Fibroblast of lung (primary cell): ENCODE measurements around the gene DUSP16. TPM values are rescaled to one million over a fixed set of nuclear protein-coding genes. Genes with fewer than 3 reads are reported as not detected.

ENCODE experiments used
- DNase-seq, 2 donors: peaks; one replicate each; pipeline versions ENCODE4 v3.0.0 to v3.0.0-alpha.2; 2010; ENCODE audit warnings: low read depth in 2 of 2
- H2AFZ ChIP-seq: 2 replicates; pipeline ENCODE4 v1.5.1; 2012; ENCODE audit warnings: low read length, control low read depth, inconsistent platforms
- H3K27ac ChIP-seq: 2 replicates; pipeline ENCODE4 v1.5.1; 2011; ENCODE audit warnings: low read length, control low read depth; ENCODE audit not compliant: insufficient read depth
- H3K27me3 ChIP-seq: 2 replicates; pipeline ENCODE4 v1.5.1; 2011; ENCODE audit warnings: mild to moderate bottlenecking, low read length; ENCODE audit not compliant: control insufficient read depth, insufficient read depth
- H3K36me3 ChIP-seq: 2 replicates; pipeline ENCODE4 v1.5.1; 2011; ENCODE audit warnings: low read length; ENCODE audit not compliant: control insufficient read depth, insufficient read depth
- H3K4me1 ChIP-seq: 2 replicates; pipeline ENCODE4 v1.5.1; 2011; ENCODE audit warnings: low read length; ENCODE audit not compliant: control insufficient read depth, insufficient read depth; ENCODE audit errors: extremely low read depth
- H3K4me2 ChIP-seq: 2 replicates; pipeline ENCODE4 v1.5.1; 2011; ENCODE audit warnings: low read length, control low read depth; ENCODE audit not compliant: insufficient read depth; ENCODE audit errors: extremely low read depth
- H3K4me3 ChIP-seq, 4 experiments: fragments of 200-600 bp in 1 of 4; sonication (generic) in 1 of 4; replicated peaks in 1 of 4; 2 replicates each; pipeline ENCODE4 v1.5.1; 2011 to 2016; ENCODE audit warnings: low read length in 4 of 4, low read depth in 3 of 4, mild to moderate bottlenecking in 3 of 4, control low read depth in 2 of 4, inconsistent platforms in 1 of 4, mixed read lengths in 1 of 4; ENCODE audit not compliant: insufficient read depth in 1 of 4; ENCODE audit errors: control extremely low read depth in 1 of 4
- H3K79me2 ChIP-seq: 2 replicates; pipeline ENCODE4 v1.5.1; 2012; ENCODE audit warnings: mild to moderate bottlenecking, low read length, inconsistent platforms; ENCODE audit not compliant: control insufficient read depth, insufficient read depth
- H3K9ac ChIP-seq: 2 replicates; pipeline ENCODE4 v1.5.1; 2011; ENCODE audit warnings: mild to moderate bottlenecking, low read length, control low read depth; ENCODE audit not compliant: insufficient read depth
- H3K9me3 ChIP-seq: 2 replicates; pipeline ENCODE4 v1.5.1; 2012; ENCODE audit warnings: low read depth, low read length; ENCODE audit not compliant: control insufficient read depth, insufficient read depth
- H4K20me1 ChIP-seq: 2 replicates; pipeline ENCODE4 v1.5.1; 2011; ENCODE audit warnings: low read length; ENCODE audit not compliant: control insufficient read depth, insufficient read depth; ENCODE audit errors: extremely low read depth
- EZH2 ChIP-seq: IDR thresholded peaks from 2 replicates; pipeline ENCODE4 v1.5.1; 2012; ENCODE audit warnings: low read length, control low read depth, mild to moderate bottlenecking; ENCODE audit errors: missing control alignments
- polyA plus RNA-seq, 2 donors: library from polyadenylated mRNA; depleted of rRNA in 1 of 2; stranded (reverse) in 1 of 2; unstranded in 1 of 2; fragments of >200 nt; gene quantifications; 2 replicates each; pipeline ENCODE4 v1.2.1, GENCODE V29; 2011 to 2012; ENCODE audit warnings: missing spikeins in 1 of 2
- total RNA-seq: library from RNA; depleted of rRNA; stranded (reverse); fragments of >200 nt; gene quantifications from 2 replicates; pipeline ENCODE4 v1.2.1, GENCODE V29; 2014
- TF ChIP-seq, protein P1 (sequence below), 2 donors: IDR thresholded peaks in 1 of 2; conservative IDR thresholded peaks in 1 of 2; 1 replicate in 1 of 2; 2 replicates in 1 of 2; pipeline ENCODE4 v1.5.1; 2011 to 2012; ENCODE audit warnings: low read length in 2 of 2, control low read depth in 1 of 2, inconsistent platforms in 1 of 2, low read depth in 1 of 2, mild to moderate bottlenecking in 1 of 2

Gene DUSP16
- total and polyA plus RNA-seq, 2 donors (not counting 1 experiment from before 2014, with no cell fraction given), result 9.4 to 15.2 TPM

DNA sequence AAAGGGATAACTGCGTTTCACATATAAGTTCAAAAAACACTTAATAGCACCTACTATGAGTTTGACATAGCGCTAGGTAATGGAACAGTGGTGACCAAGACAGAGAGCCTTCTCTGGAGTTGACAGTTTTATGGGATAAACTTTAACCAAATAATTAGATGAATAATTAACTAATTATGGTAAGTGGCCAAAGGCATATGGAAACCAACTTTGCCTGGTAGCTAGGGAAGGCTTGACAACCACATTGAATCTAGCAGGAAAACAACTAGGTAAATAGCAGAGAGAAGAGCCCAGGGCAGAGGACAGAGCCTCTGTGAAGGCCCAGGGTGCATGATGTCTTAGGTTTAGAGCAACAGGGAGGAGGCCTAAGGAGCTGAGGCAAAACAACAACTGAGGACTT is 52.1 kb downstream of the DUSP16 start:
- H3K4me1 ChIP-seq, result peaks cover 13% of the 10 kb centered on the region
- TF ChIP-seq, protein P1, sequence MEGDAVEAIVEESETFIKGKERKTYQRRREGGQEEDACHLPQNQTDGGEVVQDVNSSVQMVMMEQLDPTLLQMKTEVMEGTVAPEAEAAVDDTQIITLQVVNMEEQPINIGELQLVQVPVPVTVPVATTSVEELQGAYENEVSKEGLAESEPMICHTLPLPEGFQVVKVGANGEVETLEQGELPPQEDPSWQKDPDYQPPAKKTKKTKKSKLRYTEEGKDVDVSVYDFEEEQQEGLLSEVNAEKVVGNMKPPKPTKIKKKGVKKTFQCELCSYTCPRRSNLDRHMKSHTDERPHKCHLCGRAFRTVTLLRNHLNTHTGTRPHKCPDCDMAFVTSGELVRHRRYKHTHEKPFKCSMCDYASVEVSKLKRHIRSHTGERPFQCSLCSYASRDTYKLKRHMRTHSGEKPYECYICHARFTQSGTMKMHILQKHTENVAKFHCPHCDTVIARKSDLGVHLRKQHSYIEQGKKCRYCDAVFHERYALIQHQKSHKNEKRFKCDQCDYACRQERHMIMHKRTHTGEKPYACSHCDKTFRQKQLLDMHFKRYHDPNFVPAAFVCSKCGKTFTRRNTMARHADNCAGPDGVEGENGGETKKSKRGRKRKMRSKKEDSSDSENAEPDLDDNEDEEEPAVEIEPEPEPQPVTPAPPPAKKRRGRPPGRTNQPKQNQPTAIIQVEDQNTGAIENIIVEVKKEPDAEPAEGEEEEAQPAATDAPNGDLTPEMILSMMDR (conservative IDR thresholded peaks at IDR 0.05 in 1 of 2, IDR thresholded peaks at IDR 0.05 in 1 of 2; ENCODE audit: low read depth in 1 of 2, low read length in 2 of 2), result no peak
- no peak for TF ChIP-seq EZH2
- no peak overlapping the region for H3K9ac ChIP-seq
- no peak overlapping the region for H3K4me3 ChIP-seq
- H3K4me2 ChIP-seq, result no peak overlapping the region
- no peaks in the 10 kb centered on the region for H3K36me3 ChIP-seq
- no peak for DNase-seq
- H3K27me3 ChIP-seq, result no peaks in the 10 kb centered on the region
- H3K9me3 ChIP-seq, result no peaks in the 10 kb centered on the region
- H3K79me2 ChIP-seq, result no peaks in the 10 kb centered on the region
- no peak overlapping the region for H2AFZ ChIP-seq
- no peaks in the 10 kb centered on the region for H4K20me1 ChIP-seq
- peak overlapping the region; percentile 37 for H3K27ac ChIP-seq

DNA sequence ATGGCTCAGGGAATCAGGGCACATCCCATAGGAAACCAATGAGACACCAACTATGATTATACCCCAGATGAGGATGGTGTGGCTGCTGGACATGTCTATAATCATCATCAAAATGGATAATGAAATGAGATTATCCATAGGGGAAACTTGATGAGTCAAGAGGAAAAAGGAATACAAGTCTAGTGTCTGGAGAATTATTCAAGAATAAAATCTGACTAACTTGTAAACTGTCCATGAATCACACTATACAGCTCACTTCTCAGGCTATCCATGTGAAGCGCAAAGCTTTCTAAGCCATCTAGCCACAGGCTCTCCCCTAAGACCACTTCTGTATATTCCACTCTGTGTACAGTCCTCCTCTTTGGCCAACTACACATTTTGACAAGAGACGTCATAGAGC is 52.5 kb downstream of the DUSP16 start:
- H3K9me3 ChIP-seq, result no peaks in the 10 kb centered on the region
- H4K20me1 ChIP-seq, result no peaks in the 10 kb centered on the region
- no peaks in the 10 kb centered on the region for H3K36me3 ChIP-seq
- no peak overlapping the region for H3K9ac ChIP-seq
- peaks cover 17% of the 10 kb centered on the region for H3K4me1 ChIP-seq
- H3K4me2 ChIP-seq, result no peak overlapping the region
- DNase-seq, result peak; percentile 16 to 88
- no peaks in the 10 kb centered on the region for H3K27me3 ChIP-seq
- TF ChIP-seq EZH2, result no peak
- TF ChIP-seq, protein P1 (conservative IDR thresholded peaks at IDR 0.05 in 1 of 2, IDR thresholded peaks at IDR 0.05 in 1 of 2; ENCODE audit: low read depth in 1 of 2, low read length in 2 of 2), result no peak
- no peaks in the 10 kb centered on the region for H3K79me2 ChIP-seq
- H2AFZ ChIP-seq, result no peak overlapping the region
- peak overlapping the region; percentile 46 for H3K27ac ChIP-seq
- H3K4me3 ChIP-seq, result no peak overlapping the region

DNA sequence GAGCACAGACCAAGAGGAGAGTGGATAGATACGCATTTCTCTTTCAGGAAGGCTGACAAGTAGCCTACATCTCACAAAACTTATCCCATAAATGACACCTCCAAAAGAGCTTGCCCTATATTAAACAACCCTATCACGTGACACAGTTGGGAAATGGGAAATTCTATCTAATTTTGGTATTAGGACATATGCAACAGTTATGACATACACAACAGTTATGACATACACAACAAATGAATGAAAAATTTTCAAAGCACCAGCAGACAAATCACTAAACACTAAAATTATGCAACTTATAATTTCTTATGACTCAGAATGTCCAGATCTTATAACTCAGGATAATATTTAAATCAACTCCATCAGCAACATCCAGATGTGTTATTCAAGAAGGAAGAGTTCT is 54.1 kb downstream of the DUSP16 start:
- Histone ChIP-seq H3K4me1 (peaks cover 17% of the 10 kb centered on the region), H3K36me3 (no peaks in the 10 kb centered on the region), H3K9ac (no peak overlapping the region), H2AFZ (no peak overlapping the region), H3K27me3 (no peaks in the 10 kb centered on the region), H3K9me3 (no peaks in the 10 kb centered on the region), H3K27ac (no peak overlapping the region), H3K79me2 (no peaks in the 10 kb centered on the region), H4K20me1 (no peaks in the 10 kb centered on the region), H3K4me2 (no peak overlapping the region), H3K4me3 (no peak overlapping the region)
- DNase-seq, result peak in 1 of 2 donors; percentile 91
- TF ChIP-seq EZH2, result no peak
- TF ChIP-seq, protein P1 (conservative IDR thresholded peaks at IDR 0.05 in 1 of 2, IDR thresholded peaks at IDR 0.05 in 1 of 2; ENCODE audit: low read depth in 1 of 2, low read length in 2 of 2), result no peak
